GM12874 (cell line): Measurements from ENCODE around the gene CDH4.

Source experiments
- TF ChIP-seq, protein P1 (sequence below): IDR thresholded peaks from 2 replicates; pipeline ENCODE4 v1.5.1; 2011; ENCODE audit warnings: low read depth, mild to moderate bottlenecking, control low read depth, low read length, moderate library complexity; ENCODE audit not compliant: insufficient read depth

CDH4 gene

DNA sequence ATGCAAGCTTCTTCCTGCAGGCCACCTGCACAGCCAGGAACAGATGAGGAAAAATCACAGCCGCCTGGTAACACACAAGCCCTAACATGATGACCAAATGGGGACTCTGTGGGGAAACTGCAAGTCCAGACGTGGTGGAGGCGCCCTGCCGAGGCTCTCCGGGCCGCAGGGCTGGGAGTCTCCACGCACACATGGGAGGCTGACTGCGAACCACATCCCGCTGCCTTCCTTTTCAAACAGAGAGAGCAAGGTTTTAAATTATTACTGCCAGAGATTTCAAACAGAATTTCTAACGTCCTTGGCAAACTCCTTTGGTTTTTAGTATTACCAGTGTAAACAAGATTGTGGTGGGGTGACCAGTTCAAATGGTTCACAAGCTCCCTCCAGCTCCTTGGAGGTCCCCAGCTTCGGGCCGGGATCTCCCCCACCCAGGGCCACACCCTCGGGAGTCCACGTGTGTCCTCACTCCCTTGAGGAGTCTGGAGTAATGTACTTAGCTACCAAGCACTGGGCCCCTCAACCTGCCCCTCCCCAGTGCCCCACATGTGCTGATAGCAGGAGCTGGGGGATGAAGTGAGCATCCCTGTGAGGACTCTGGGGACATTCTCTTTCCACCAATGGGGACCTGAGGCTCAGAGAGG, 560.9 kb downstream of the CDH4 start:
- TF ChIP-seq, protein P1, sequence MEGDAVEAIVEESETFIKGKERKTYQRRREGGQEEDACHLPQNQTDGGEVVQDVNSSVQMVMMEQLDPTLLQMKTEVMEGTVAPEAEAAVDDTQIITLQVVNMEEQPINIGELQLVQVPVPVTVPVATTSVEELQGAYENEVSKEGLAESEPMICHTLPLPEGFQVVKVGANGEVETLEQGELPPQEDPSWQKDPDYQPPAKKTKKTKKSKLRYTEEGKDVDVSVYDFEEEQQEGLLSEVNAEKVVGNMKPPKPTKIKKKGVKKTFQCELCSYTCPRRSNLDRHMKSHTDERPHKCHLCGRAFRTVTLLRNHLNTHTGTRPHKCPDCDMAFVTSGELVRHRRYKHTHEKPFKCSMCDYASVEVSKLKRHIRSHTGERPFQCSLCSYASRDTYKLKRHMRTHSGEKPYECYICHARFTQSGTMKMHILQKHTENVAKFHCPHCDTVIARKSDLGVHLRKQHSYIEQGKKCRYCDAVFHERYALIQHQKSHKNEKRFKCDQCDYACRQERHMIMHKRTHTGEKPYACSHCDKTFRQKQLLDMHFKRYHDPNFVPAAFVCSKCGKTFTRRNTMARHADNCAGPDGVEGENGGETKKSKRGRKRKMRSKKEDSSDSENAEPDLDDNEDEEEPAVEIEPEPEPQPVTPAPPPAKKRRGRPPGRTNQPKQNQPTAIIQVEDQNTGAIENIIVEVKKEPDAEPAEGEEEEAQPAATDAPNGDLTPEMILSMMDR: no peak

DNA sequence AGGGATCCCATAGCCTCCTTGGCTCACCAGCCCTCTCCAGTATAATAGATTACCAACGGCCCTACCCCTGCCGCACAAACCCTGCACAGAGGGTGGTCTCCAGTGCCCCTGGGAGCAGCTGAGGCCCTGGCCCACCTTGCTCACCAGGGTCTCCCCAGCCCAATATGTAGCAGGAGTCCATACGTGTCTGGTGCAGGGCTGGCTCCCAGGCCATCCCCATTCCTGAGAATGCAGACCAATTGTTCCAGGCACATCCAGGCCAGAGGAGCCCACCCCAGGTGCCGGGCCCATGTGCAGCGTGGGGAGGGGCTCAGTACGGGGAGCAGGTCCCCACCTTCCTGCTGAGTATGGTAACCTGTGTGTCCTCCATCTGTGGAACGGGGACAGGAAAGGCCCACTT, 561.7 kb downstream of the CDH4 start:
- TF ChIP-seq, protein P1: no peak

DNA sequence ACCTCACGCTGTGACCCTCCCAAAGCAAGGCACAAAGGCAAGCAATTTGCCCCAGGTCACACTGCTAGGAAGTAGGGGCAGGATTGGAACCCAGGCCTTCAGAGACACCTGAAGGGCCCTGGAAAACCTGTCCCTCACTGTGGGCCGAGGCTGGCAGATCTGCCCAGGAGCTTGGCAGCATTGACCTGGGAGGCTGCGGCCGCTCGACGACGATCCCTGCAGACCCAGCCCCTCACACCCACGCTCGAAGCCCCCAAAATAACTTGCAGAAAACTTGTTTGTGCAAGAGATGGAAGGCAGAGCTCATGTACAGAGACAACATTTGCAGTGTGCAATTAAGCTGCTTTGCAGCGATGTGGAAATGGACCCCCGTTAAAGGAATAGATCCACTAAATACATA, 562.2 kb downstream of the CDH4 start:
- TF ChIP-seq, protein P1: no peak

DNA sequence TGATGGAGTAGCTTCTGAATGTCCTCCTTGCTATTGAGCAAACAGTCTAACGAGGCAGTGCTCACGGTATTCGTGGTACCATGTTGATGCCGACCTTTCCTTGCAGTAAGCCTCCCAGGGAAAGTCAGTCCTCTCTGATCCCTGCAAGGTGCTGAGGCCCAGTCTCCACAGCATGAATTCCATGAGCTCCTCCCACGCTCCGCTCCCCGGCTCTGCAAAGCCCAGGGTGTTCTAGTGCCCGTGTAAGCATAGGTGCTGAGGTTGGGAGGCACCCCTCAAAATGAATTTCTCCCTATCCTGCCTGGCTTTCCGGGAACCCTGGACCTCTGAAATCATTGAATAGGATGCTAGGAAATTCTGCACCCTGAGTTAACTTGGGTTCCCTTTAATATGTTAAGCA, 562.7 kb downstream of the CDH4 start:
- TF ChIP-seq, protein P1: no peak

DNA sequence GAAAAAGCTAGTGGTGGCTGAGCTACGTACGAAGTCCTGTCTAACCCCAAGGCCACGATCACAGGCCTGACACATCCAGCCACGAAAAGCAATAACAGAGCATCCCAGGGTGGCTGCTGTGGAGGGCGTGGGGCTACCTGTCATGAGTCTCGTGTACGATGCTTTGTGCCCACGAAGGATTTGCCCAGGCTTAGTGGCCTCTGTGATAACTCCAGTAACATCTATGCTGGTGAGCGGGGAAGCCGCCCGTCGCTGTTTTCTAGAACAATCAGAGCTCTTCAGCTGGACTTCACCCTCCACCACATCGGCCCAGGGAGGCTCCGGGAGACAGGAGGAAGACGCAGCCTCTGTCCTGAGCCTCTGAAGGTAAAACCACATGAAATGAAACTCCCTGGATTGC, 563.1 kb downstream of the CDH4 start:
- TF ChIP-seq, protein P1: no peak

DNA sequence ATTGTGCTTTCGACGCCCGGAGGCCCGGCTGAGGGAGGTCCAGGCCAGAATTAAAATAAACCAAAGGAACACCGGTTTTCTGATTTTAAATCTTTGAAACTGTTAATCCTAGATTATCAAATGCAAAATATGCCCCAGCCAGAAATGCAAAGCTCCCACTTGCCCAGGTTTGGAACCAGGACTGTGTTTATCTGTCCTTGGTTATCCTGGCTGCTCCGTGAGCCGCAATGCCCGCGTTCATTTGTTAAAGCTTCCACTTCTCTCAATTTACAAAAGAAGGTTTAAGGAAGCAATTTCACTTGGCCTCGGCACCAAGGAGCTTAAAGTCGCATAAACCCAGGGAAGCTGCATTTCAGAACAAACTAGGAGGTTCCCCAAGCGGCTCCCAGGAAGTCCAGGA, 563.6 kb downstream of the CDH4 start:
- TF ChIP-seq, protein P1: no peak

DNA sequence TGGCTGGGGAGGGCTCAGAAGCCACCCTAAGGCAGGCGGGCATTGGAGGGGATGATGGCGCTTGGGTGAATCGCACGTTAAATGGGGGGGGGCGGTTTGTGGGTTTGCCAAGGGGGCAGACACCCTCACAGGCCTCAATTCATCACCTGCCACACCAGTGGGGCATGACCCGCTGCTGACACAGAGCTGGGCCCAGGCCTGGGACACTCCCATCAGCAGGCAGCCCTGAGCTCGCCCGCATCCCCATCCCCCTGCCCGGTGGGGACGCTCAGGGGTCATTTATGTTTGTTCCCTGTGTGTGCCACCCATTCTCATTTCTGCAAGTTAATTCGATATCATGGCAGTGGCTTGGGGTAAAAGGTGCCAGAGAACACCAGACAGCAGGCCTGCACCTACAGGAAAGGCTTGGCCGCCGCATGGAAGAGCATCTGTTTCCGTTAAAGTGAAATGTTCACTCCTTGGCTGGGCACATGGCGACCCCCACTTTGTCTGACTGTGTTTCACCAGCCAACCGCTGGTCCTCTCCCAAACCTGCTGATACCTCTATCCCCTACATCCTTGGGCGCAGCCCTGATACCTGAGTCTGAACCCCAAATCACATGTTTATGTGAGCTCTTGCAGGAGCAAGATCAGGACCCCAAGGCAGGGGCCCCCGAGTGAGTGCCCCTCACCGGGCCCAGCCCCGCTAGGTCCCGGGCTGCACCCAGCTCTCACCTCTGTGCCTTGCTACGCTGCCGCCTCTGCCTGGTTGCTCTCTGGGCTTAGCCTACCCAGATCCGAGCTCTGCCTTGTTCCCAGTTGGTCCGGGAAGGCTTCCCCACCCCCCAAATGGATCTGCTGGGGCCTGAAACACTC, 564.8 kb downstream of the CDH4 start:
- TF ChIP-seq, protein P1: no peak
